Stimulated activated CD4-positive, alpha-beta T cell treated with anti-CD3 and anti-CD28 coated beads, Interleukin-4, amount 100 ng/mL, for 1 hour (primary cell): ENCODE results near the gene DNAH2.

Experiments
- DNase-seq: peaks from one replicate; pipeline ENCODE4 v3.0.0-alpha.2; 2020

Gene DNAH2

GRCh38 chr17:7881276-7882054, 163.9 kb downstream of the DNAH2 start:
- no peak for DNase-seq

DNA sequence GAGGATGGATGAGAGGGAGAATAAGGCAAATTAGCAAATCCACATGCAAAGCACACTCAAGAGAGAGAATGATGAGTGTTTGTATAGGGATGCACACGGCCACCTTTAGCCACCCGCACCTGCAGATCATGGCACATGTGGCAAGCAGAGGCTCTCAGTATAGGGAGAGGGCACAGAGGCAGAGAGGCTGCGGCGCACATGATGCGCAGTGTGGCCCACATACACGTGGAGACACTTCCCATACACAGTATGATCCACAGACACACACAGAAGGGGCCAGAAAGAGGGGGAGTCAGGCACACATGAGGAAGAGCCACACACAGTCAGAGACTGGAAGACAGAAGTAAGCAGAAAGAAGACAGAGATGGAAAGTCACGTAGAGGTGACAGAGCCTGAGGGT, 164.5 kb downstream of the DNAH2 start:
- peak; percentile 15 for DNase-seq

- DNase-seq = no peak
Measured at GRCh38 chr17:7882629-7883028, 165.1 kb downstream of the DNAH2 start.
